Lung (tissue), 12 donors: Measurements from ENCODE around the gene TBC1D1. TPM values are rescaled to one million over a fixed set of nuclear protein-coding genes. Genes with fewer than 3 reads are reported as not detected.

Experiments
- ATAC-seq: fragments of 200-7000 bp; cut with Tn5 transposase; one replicate; pipeline ENCODE4 v1.9.1; 2020; ENCODE audit warnings: moderate number of reproducible peaks; ENCODE audit not compliant: insufficient read depth, low FRiP score
- DNase-seq, 3 donors: peaks; one replicate each; pipeline ENCODE4 v3.0.0-alpha.2; 2013 to 2017
- H3K27ac ChIP-seq, 2 donors: one replicate each; pipeline ENCODE4 v1.5.1; 2013; ENCODE audit warnings: mild to moderate bottlenecking in 2 of 2, moderate library complexity in 2 of 2, control low read depth in 1 of 2, inconsistent platforms in 1 of 2, low read depth in 1 of 2, low read length in 1 of 2
- H3K27me3 ChIP-seq, 3 donors: one replicate each; pipeline ENCODE4 v1.5.1; 2013; ENCODE audit warnings: low read length in 2 of 3; ENCODE audit not compliant: control insufficient read depth in 3 of 3, insufficient read depth in 3 of 3
- H3K36me3 ChIP-seq, 4 donors: one replicate each; pipeline ENCODE4 v1.5.1; 2013; ENCODE audit warnings: low read length in 4 of 4, mild to moderate bottlenecking in 1 of 4, moderate library complexity in 1 of 4; ENCODE audit not compliant: control insufficient read depth in 4 of 4, insufficient read depth in 4 of 4
- H3K4me1 ChIP-seq, 5 donors: one replicate each; pipeline ENCODE4 v1.5.1; 2013; ENCODE audit warnings: low read length in 5 of 5, mild to moderate bottlenecking in 2 of 5, moderate library complexity in 1 of 5; ENCODE audit not compliant: control insufficient read depth in 5 of 5, insufficient read depth in 5 of 5
- H3K4me3 ChIP-seq: one replicate; pipeline ENCODE4 v1.5.1; 2013; ENCODE audit warnings: mild to moderate bottlenecking, control low read depth, moderate library complexity
- H3K9ac ChIP-seq, 2 donors: one replicate each; pipeline ENCODE4 v1.5.1; 2013; ENCODE audit warnings: low read length in 2 of 2, control low read depth in 1 of 2; ENCODE audit not compliant: insufficient read depth in 1 of 2
- H3K9me3 ChIP-seq, 4 donors: one replicate each; pipeline ENCODE4 v1.5.1; 2013; ENCODE audit warnings: low read length in 3 of 4, mild to moderate bottlenecking in 1 of 4, moderate library complexity in 1 of 4; ENCODE audit not compliant: control insufficient read depth in 4 of 4, insufficient read depth in 3 of 4
- WGBS, 2 donors: extraction: QIAGEN DNeasy Blood & Tissue Kit; methylation state at CpG; one replicate each; pipeline ENCODE4 v1.1.7; 2013; 5-methylcytosine and 5-hydroxymethylcytosine counted together
- polyA plus RNA-seq, 2 donors: library from polyadenylated mRNA; stranded (reverse); fragments of 200-250 nt; gene quantifications; one replicate each; pipeline ENCODE4 v1.2.1, GENCODE V29; 2013
- total RNA-seq, 2 donors: library from RNA; depleted of rRNA in 1 of 2; stranded (reverse); fragments of >200 nt in 1 of 2; gene quantifications; one replicate each; pipeline ENCODE4 v1.2.1, GENCODE V29; 2014 to 2021
- TF ChIP-seq, protein P1 (sequence below): IDR thresholded peaks from 2 replicates; pipeline ENCODE4 v1.5.1; 2012; ENCODE audit warnings: mild to moderate bottlenecking; ENCODE audit errors: control extremely low read depth, extremely low read depth
- donor health status: control.
- donor health status: control.
- donor health status: Bipolar disorder and iron deficiency.
- donor health status: healthy.
- donor health status: DM: yes; HTN: yes; CAD: no.

The TBC1D1 gene
- total and polyA plus RNA-seq, 4 donors: 23.6 to 71.1 (median 43.9) TPM

DNA sequence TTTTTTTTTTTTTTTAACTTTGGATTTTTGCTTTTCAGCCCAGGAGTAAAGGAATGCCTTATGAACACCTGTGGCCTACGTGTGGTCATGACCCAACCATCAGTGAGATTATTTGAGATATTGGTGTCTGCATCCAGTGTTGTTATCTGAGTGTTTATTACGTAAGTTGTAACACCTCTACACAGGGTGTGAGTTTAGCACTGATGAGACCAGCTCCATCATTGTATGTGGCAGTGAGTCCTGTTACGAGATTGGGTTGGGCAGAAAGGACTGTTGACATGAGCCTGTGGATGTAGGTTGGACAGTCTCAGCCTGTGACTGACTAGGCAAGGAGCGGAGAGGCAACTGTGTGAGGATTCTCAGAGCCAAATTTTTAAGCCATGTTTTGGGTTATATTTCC lies 248.3 kb downstream of the TBC1D1 start:
- WGBS, 2 donors: 96 to 98% methylated on average over 4 of the region's 4 CpGs
- peaks cover 14 to 27% (median 20%) of the 10 kb centered on the region in 4 donors for H3K36me3 ChIP-seq
- H3K4me3 ChIP-seq: no peak overlapping the region
- DNase-seq: no peak
- no peaks in the 10 kb centered on the region for H3K9me3 ChIP-seq
- TF ChIP-seq, protein P1, sequence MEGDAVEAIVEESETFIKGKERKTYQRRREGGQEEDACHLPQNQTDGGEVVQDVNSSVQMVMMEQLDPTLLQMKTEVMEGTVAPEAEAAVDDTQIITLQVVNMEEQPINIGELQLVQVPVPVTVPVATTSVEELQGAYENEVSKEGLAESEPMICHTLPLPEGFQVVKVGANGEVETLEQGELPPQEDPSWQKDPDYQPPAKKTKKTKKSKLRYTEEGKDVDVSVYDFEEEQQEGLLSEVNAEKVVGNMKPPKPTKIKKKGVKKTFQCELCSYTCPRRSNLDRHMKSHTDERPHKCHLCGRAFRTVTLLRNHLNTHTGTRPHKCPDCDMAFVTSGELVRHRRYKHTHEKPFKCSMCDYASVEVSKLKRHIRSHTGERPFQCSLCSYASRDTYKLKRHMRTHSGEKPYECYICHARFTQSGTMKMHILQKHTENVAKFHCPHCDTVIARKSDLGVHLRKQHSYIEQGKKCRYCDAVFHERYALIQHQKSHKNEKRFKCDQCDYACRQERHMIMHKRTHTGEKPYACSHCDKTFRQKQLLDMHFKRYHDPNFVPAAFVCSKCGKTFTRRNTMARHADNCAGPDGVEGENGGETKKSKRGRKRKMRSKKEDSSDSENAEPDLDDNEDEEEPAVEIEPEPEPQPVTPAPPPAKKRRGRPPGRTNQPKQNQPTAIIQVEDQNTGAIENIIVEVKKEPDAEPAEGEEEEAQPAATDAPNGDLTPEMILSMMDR: no peak
- no peak for ATAC-seq
- H3K27ac ChIP-seq: no peak overlapping the region
- no peak overlapping the region for H3K9ac ChIP-seq
- H3K27me3 ChIP-seq: no peaks in the 10 kb centered on the region
- H3K4me1 ChIP-seq: peaks cover 0 to 11% (median 0%) of the 10 kb centered on the region in 5 donors

DNA sequence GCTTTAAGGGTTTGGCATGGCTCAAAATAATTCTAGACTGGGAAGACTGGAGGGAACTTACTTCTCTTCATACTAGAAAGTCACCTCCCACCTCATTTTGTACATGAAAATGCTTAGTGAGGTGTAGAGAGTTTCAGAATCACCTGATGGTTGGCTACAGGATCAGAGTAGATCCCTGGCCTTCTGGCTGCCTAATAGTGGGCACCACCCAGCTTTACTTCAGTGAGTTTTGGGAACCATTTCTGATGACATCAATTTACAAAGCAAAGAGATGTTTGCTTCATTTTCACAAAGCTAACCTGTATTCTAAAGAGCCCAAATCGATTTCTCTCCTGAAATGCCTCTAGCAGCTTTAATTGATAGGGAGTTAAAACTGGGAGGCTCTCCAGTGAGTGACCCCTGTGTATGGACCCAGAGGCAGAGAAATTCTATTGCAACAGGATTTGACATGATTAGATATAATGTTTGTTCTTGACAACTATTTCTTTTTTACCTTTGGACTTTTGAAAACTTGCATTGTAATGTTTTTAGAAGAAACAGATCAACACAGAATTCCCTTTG lies 249.8 kb downstream of the TBC1D1 start:
- Histone ChIP-seq H3K4me3 (no peak overlapping the region), H3K4me1 (peaks cover 0 to 26% (median 8%) of the 10 kb centered on the region in 5 donors), H3K36me3 (peaks cover 5 to 17% (median 13%) of the 10 kb centered on the region in 4 donors), H3K27me3 (no peaks in the 10 kb centered on the region), H3K27ac (no peak overlapping the region), H3K9ac (no peak overlapping the region), H3K9me3 (no peaks in the 10 kb centered on the region)
- 90 to 93% methylated on average over 1 of the region's 1 CpG for WGBS, 2 donors
- TF ChIP-seq, protein P1: no peak
- no peak for DNase-seq
- ATAC-seq: no peak

DNA sequence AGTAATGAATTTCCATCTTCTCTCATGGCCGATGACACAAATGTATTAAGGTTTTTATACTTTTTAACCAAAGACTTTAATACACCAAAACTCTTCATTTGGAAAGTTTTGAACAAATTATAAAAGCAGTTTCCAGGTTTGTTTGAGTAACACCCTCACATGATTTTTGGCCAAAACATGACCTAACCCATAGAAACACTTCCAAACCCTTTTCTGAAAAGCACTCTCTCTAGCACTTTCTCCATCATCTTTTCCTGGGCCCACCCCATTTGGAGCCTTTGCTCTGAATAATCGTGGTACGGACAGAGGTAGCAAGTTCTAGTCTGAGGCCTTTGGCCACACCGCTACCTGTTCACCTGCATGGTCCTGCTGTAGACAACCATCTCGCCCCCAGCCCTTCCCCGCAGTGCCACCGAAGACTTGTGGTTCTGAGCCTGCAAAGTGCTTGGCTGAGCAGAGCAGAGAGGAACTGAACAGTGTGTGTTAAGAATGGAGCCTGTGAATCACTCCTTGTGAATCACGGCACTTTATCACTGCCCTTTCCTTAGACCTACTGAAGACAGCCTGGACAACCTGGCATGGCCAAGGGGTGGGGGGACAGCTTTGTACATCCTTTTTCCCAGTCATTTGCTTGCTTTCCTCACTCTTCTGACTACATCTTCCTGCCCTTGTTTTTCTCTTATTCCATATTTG lies 251.1 kb downstream of the TBC1D1 start:
- WGBS, 2 donors: 89 to 94% methylated on average over 8 of the region's 8 CpGs
- no peaks in the 10 kb centered on the region for H3K27me3 ChIP-seq
- peaks cover 0 to 36% (median 8%) of the 10 kb centered on the region in 5 donors for H3K4me1 ChIP-seq
- TF ChIP-seq, protein P1: no peak
- ATAC-seq (no peak), DNase-seq (no peak)
- no peak overlapping the region for H3K4me3 ChIP-seq
- peaks cover 5 to 13% (median 11%) of the 10 kb centered on the region in 4 donors for H3K36me3 ChIP-seq
- no peak overlapping the region for H3K27ac ChIP-seq
- H3K9ac ChIP-seq: no peak overlapping the region
- H3K9me3 ChIP-seq: no peaks in the 10 kb centered on the region
